Prostate gland (tissue), 2 donors: ENCODE data around the gene C5orf22. TPM values are rescaled to one million over a fixed set of nuclear protein-coding genes. Genes with fewer than 3 reads are reported as not detected.

ENCODE experiments used
- DNase-seq: peaks from one replicate; pipeline ENCODE4 v3.0.0-alpha.2; 2019; ENCODE audit warnings: low spot score
- H3K27ac ChIP-seq, 2 donors: fragments of 200-600 bp; sonication (generic); 2 replicates each; pipeline ENCODE4 v1.5.1; 2017 to 2019
- H3K27me3 ChIP-seq: fragments of 200-600 bp; sonication (generic); replicated peaks from 2 replicates; pipeline ENCODE4 v1.5.1; 2019; ENCODE audit not compliant: insufficient read depth
- H3K36me3 ChIP-seq, 2 donors: fragments of 200-600 bp; sonication (generic); 1 replicate in 1 of 2; 2 replicates in 1 of 2; pipeline versions ENCODE4 v1.5.1 to v1.8.1; 2017 to 2019
- H3K4me1 ChIP-seq: fragments of 200-600 bp; sonication (generic); replicated peaks from 2 replicates; pipeline ENCODE4 v1.5.1; 2019
- H3K4me3 ChIP-seq, 2 donors: fragments of 200-600 bp; sonication (generic); 2 replicates each; pipeline ENCODE4 v1.5.1; 2017 to 2019
- H3K9me3 ChIP-seq: fragments of 200-600 bp; sonication (generic); 2 replicates; pipeline ENCODE4 v1.5.1; 2017
- POLR2A ChIP-seq: fragments of 450-650 bp; IDR thresholded peaks from one replicate; pipeline ENCODE4 v1.6.1; 2016; ENCODE audit warnings: antibody characterized with exemption, mild to moderate bottlenecking
- POLR2AphosphoS5 ChIP-seq: sonication (generic); formaldehyde crosslinking; IDR thresholded peaks from one replicate; pipeline ENCODE4 v1.6.1; 2017; ENCODE audit warnings: antibody characterized with exemption
- WGBS: methylation state at CpG from one replicate; pipeline ENCODE4 v1.1.5; 2018; 5-methylcytosine and 5-hydroxymethylcytosine counted together
- intact Hi-C: fragments of 100-400 bp; cut with DNase I; formaldehyde crosslinking; loops from one replicate; pipeline ENCODE4 v1.14.2; 2022
- total RNA-seq, 2 donors: library from RNA; depleted of rRNA; stranded (reverse); fragments of >200 nt; gene quantifications; one replicate each; pipeline ENCODE4 v1.1.0, GENCODE V29; 2016
- TF ChIP-seq, protein P1 (sequence below), 4 experiments: fragments of 200-600 bp in 2 of 4; fragments of 450-650 bp in 2 of 4; sonication (generic) in 2 of 4; IDR thresholded peaks; 1 replicate in 3 of 4; 2 replicates in 1 of 4; pipeline ENCODE4 v1.5.1; 2016 to 2019; ENCODE audit warnings: antibody characterized with exemption in 4 of 4, mild to moderate bottlenecking in 2 of 4, moderate library complexity in 2 of 4

Gene C5orf22
- total RNA-seq, 2 donors from 2014 or later, result 10.6 to 18.8 TPM

DNA sequence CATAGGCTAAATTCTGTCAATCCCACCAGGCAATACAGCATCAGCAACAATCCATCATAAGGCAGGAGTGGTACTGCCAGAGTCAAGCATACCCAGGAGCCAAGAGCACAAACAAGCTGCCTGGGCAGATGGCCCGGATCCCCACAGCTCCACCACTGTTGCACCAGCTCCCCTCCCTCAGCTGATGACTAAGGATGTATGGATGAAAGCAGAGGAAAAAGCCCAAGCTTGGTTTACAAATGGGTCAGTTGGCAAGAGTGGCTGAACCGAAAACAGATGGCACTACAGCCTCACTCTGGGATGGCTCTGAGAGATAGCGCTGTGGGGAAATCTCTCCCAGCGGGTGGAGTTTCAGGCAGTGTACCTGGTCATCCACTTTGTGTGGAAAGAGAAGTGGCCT is 29.6 kb upstream of the C5orf22 start:
- TF ChIP-seq POLR2A (no peak), POLR2AphosphoS5 (no peak)
- TF ChIP-seq, protein P1, sequence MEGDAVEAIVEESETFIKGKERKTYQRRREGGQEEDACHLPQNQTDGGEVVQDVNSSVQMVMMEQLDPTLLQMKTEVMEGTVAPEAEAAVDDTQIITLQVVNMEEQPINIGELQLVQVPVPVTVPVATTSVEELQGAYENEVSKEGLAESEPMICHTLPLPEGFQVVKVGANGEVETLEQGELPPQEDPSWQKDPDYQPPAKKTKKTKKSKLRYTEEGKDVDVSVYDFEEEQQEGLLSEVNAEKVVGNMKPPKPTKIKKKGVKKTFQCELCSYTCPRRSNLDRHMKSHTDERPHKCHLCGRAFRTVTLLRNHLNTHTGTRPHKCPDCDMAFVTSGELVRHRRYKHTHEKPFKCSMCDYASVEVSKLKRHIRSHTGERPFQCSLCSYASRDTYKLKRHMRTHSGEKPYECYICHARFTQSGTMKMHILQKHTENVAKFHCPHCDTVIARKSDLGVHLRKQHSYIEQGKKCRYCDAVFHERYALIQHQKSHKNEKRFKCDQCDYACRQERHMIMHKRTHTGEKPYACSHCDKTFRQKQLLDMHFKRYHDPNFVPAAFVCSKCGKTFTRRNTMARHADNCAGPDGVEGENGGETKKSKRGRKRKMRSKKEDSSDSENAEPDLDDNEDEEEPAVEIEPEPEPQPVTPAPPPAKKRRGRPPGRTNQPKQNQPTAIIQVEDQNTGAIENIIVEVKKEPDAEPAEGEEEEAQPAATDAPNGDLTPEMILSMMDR (IDR thresholded peaks at IDR 0.05), result no peak
- WGBS, result 94% methylated on average over 4 of the region's 4 CpGs
- Histone ChIP-seq H3K4me3 (no peak overlapping the region), H3K27me3 (no peaks in the 10 kb centered on the region), H3K4me1 (no peaks in the 10 kb centered on the region), H3K36me3 (peaks cover 0 to 2% of the 10 kb centered on the region in 2 donors), H3K27ac (no peak overlapping the region), H3K9me3 (no peaks in the 10 kb centered on the region)
- no peak for DNase-seq
- intact Hi-C loops, result no loop called here

GRCh38 chr5:31504529-31504928 is 27.6 kb upstream of the C5orf22 start:
- Histone ChIP-seq H3K27me3 (no peaks in the 10 kb centered on the region), H3K36me3 (peaks cover 0 to 2% of the 10 kb centered on the region in 2 donors), H3K9me3 (no peaks in the 10 kb centered on the region), H3K27ac (no peak overlapping the region), H3K4me3 (no peak overlapping the region), H3K4me1 (no peaks in the 10 kb centered on the region)
- WGBS, result 65% methylated on average over 10 of the region's 10 CpGs
- intact Hi-C loops, result no loop called here
- no peak for DNase-seq
- no peak for TF ChIP-seq POLR2AphosphoS5
- TF ChIP-seq POLR2A, result no peak
- TF ChIP-seq, protein P1 (IDR thresholded peaks at IDR 0.05), result no peak

DNA sequence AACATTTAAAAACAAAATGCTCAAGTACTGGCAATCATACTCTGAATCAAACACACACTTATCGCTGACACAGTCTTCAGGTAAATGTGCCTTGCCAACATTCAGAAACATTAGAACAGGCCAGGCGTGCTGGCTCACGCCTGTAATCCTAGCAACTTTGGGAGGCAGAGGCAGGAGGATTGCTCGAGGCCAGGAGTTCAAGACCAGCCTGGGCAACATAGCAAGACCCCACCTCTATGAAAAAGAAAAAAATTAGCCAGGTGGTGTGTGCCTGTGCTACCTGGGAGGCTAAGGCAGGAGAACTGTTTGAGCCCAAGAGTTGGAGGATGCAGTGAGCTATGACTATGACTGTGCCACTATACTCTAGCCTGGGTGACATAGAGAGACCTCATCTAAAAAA is 20.8 kb upstream of the C5orf22 start:
- Histone ChIP-seq H3K4me1 (no peaks in the 10 kb centered on the region), H3K27ac (no peak overlapping the region), H3K36me3 (peaks cover 5 to 6% of the 10 kb centered on the region in 2 donors), H3K9me3 (no peaks in the 10 kb centered on the region), H3K4me3 (no peak overlapping the region), H3K27me3 (no peaks in the 10 kb centered on the region)
- intact Hi-C loops, result no loop called here
- WGBS, result 94% methylated on average over 4 of the region's 4 CpGs
- no peak for DNase-seq
- TF ChIP-seq POLR2AphosphoS5 (no peak), POLR2A (no peak)
- TF ChIP-seq, protein P1 (IDR thresholded peaks at IDR 0.05), result no peak

DNA sequence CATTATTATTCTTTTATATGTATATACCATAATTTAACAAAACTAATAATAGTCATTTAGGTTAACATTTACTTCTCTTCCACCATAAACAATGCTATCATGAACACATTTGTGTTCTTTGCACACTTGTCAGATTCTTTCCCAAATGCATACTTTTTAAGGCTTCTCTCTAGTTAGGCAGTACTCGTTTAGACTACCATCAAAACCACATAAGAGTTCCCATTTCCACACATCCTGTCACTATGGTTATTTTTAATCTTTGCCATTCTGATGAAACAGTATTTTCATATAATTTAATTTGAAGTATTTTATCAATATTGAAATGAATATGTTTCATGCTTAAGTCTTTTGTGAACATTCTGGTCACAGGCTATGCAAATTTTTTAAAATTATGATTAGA is 15.3 kb upstream of the C5orf22 start:
- intact Hi-C loops, result no loop called here
- peaks cover 0 to 6% of the 10 kb centered on the region in 2 donors for H3K36me3 ChIP-seq

DNA sequence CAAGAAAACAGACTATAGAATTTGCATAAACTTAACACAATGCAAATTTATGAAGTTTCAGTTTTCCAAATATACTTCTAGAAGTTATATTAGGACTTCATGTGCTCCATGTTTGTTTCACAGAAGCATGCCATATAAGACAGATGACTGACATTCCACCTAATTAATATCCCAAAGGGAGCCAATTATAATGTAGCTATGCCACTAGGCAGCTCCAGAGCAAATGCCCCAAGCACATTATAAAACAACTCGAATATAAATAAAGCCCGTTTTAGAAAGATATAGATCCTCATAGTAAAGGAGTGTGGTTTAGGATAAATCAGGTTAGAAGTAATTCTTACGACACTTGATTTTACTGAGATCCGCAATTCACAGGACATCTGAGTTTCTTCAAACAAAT is 9.1 kb upstream of the C5orf22 start:
- peaks cover 0 to 11% of the 10 kb centered on the region in 2 donors for H3K36me3 ChIP-seq
- H3K27me3 ChIP-seq, result no peaks in the 10 kb centered on the region
- no peak overlapping the region for H3K4me3 ChIP-seq
- WGBS, result 96% methylated on average over 4 of the region's 4 CpGs
- intact Hi-C loops, result no loop called here
- TF ChIP-seq, protein P1 (IDR thresholded peaks at IDR 0.05), result no peak
- TF ChIP-seq POLR2A, result no peak
- no peak for TF ChIP-seq POLR2AphosphoS5
- H3K27ac ChIP-seq, result no peak overlapping the region
- no peaks in the 10 kb centered on the region for H3K9me3 ChIP-seq
- no peaks in the 10 kb centered on the region for H3K4me1 ChIP-seq
- DNase-seq, result no peak

More for the DNA sequence above, 15.3 kb upstream of the C5orf22 start:
- no peak for DNase-seq
- no peak overlapping the region for H3K27ac ChIP-seq
- TF ChIP-seq POLR2A (no peak), POLR2AphosphoS5 (no peak)
- TF ChIP-seq, protein P1 (IDR thresholded peaks at IDR 0.05), result no peak
- H3K4me1 ChIP-seq, result no peaks in the 10 kb centered on the region
- 71% methylated on average over 1 of the region's 1 CpG for WGBS
- no peaks in the 10 kb centered on the region for H3K9me3 ChIP-seq
- H3K27me3 ChIP-seq, result no peaks in the 10 kb centered on the region
- no peak overlapping the region for H3K4me3 ChIP-seq
